Middle frontal gyrus (tissue), 1 donor: Measurements from ENCODE around the gene CRAMP1.
A peak's percentile ranks its signal among the peaks of the same experiment; 100 is the strongest.
"Not testable (repeated sequence)": the region's sequence is repeated elsewhere in the genome, so short reads cannot be mapped to it uniquely, and the experiment has no call there.

ENCODE experiments used
- DNase-seq: peaks from one replicate; pipeline ENCODE4 v3.0.0-alpha.2; 2015; ENCODE audit warnings: low spot score; ENCODE audit errors: extremely low spot score

CRAMP1 gene

GRCh38 chr16:1677942-1678499 lies 65.9 kb downstream of the CRAMP1 start, which contains the start of gene JPT2:
JPT2 (plus strand) TSS chr16:1678279; CDS start chr16:1678313, 34 bp downstream.
- peak; percentile 94 for DNase-seq

DNA sequence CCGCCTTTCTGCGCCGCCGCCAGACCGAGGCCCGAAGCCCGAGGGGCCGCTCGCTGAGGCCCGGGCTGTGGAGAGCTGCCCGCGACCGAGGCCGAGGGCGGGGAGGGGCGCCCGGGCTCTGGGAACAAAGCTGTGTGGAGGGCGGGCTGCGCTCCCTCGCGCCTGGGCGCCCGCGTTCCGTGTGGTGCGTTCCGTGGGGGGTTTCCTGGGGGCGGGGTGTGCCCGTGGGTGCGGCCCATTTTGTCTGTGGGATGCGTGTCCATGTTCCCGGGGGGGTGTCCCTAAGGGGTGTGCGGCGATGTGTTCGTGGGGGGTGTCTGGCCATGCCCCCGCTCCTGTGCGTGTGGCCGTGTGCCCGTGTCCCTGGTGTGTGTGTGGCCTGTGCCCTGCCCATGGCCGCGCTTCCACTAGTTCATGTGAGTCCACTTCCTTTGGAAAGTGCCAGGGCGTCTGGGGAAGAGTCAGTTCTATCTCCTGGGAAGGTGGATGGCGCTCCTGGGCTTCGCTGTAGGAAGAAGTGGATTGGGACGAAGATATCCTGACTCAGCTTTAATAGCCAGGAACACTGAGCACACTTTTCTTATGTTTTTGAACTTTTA lies 66.4 kb downstream of the CRAMP1 start:
- no peak for DNase-seq

- no peak for DNase-seq
Measured at GRCh38 chr16:1680361-1680760, 68.2 kb downstream of the CRAMP1 start.

GRCh38 chr16:1681032-1681431 lies 68.9 kb downstream of the CRAMP1 start:
- no peak for DNase-seq

- no peak for DNase-seq
Measured at GRCh38 chr16:1687427-1688316, 75.5 kb downstream of the CRAMP1 start.

- no peak for DNase-seq
Measured at GRCh38 chr16:1688807-1689560, 76.8 kb downstream of the CRAMP1 start.

DNA sequence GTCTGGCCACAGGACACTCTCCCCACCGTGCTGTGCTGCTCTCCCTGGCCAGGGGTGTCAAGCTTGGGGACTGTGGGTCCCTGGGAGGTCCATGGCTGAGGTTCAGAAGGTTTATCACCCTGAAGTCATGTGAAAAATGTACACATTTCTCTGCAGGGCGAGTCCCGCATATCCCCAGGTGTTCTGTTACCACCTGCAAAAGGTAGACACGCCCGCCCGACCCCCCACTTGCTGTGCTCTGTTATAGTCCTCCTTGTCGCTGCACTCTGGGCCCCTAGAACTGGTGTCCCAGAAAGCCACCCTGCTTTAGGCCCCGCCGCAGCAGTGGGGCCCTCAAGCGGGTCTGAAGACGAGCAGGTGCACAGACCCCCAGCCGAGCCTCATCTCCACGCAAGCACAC lies 77.7 kb downstream of the CRAMP1 start:
- DNase-seq, result no peak

GRCh38 chr16:1690810-1691209 lies 78.7 kb downstream of the CRAMP1 start:
- DNase-seq, result no peak

- DNase-seq, result no peak
Measured at GRCh38 chr16:1691276-1691675, 79.1 kb downstream of the CRAMP1 start.

DNA sequence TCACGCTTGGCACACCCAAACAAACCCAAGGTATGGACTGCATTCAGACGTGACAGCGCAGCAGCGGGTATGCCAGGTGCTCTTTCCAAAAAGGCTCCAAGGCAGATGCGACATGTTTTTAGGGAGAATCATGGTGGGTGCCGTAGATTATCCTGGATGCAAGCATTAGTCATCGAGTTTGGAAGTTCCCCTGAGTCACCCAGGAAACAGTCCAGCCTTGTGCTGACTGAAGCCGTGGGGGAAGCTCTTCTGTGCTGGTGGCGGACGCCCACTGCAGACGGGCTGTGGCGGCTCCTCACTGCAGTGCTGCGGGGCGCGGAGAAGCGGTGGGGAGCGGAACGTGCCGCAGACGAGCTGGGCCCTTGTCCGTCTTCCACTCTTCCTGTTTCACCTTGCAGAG lies 79.8 kb downstream of the CRAMP1 start:
- DNase-seq, result no peak

DNA sequence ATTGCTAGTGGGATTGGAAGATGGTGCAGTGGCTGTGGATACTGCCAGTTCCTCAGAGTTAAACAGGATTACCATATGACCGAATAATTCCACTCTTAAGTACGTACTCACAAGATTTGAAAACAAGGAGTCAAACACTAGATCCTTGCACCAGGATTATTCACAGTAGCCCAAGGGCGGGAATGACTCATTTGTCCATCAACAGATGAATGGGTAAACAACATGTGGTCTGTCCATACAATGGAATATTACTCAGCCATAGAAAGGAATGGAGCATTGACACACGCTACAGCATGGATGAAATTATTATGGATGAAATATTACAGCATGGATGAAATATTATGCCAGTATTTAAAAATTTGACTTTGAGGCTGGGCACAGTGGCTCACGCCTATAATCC lies 84.7 kb downstream of the CRAMP1 start:
- no peak for DNase-seq

DNA sequence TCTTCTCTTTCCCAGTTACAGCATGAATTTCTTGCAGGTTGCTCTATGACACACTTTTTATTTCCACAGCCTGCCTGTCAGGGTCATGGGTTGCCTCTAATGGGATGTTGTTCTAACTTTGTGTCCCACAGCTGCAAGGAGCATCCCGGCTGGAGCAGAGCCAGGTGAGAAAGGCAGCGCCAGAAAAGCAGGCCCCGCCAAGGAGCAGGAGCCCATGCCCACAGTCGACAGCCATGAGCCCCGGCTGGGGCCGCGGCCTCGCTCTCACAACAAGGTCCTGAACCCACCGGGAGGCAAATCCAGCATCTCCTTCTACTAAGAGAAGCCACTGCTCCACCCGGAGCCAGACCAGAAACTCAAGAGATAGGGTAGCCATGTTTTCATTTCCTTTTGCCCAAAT lies 86.5 kb downstream of the CRAMP1 start:
- no peak for DNase-seq

- DNase-seq, result no peak
Measured at GRCh38 chr16:1700246-1700645, 88.1 kb downstream of the CRAMP1 start.

DNA sequence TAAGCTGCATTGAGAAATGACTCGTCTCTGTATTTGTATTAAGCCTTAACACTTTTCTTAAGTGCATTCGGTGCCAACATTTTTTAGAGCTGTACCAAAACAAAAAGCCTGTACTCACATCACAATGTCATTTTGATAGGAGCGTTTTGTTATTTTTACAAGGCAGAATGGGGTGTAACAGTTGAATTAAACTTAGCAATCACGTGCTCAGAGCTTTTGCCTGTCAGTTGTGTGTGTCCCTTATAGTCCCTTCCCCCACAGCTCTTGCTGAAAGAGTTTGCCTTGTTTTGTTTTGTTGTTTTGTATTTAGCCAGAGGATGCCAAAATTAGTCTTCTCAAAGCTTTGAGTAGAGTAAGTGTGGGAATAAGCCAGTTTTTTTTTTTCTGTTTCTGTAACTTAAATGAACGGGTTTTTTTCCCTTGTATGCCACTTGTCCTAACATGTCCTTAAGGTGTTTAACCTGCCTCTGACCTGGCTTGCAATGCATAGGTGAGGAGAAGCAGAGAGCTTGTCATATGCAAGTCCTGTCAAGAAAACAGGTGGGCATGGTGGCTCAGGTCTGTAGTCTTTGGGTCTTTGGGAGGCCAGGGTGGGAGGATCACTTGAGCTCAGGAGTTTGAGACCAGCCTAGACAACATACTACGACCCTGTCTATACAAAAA lies 89.2 kb downstream of the CRAMP1 start:
- no peak for DNase-seq

- not testable (repeated sequence) for DNase-seq
Measured at GRCh38 chr16:1705324-1705687, 93.1 kb downstream of the CRAMP1 start.

DNA sequence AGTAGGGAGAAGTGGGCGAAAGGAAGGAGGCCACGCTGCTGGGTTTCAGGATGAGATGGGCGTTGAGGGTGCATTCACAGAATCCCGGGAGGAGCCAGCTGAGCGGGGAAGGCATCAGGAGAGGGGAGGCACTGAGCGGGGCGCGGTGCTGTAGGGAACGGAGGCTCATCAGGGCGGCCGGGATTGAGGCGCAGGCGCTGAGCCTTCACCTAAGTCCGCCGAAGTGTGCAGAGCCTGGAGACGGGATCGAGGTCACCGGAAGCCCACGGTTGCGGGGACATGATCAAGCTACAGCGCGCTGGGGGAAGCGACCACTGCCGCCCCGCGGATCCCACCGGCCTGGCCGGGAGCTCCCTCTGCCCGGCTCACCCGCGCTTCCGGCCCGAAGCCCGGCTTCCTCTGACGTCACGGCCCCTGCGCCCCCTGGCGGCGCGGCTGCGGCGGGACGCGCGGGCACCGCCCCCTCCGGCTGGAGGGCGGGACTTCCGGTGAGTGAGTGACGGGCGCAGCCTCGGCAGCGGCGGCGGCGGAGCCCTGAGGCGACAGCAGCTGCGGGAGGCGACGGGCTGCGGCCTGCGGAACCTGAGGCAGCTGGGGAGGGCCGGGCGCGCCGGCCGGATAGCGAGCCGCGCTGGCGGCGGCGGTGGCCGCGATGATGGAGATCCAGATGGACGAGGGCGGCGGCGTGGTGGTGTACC lies 93.7 kb downstream of the CRAMP1 start, which contains the start of gene MAPK8IP3:
Gene MAPK8IP3 (plus strand): TSS at position 508 of the 698 bp plus-strand sequence. CDS start 145 bp downstream, at position 653.
- DNase-seq, result peak; percentile 87

DNA sequence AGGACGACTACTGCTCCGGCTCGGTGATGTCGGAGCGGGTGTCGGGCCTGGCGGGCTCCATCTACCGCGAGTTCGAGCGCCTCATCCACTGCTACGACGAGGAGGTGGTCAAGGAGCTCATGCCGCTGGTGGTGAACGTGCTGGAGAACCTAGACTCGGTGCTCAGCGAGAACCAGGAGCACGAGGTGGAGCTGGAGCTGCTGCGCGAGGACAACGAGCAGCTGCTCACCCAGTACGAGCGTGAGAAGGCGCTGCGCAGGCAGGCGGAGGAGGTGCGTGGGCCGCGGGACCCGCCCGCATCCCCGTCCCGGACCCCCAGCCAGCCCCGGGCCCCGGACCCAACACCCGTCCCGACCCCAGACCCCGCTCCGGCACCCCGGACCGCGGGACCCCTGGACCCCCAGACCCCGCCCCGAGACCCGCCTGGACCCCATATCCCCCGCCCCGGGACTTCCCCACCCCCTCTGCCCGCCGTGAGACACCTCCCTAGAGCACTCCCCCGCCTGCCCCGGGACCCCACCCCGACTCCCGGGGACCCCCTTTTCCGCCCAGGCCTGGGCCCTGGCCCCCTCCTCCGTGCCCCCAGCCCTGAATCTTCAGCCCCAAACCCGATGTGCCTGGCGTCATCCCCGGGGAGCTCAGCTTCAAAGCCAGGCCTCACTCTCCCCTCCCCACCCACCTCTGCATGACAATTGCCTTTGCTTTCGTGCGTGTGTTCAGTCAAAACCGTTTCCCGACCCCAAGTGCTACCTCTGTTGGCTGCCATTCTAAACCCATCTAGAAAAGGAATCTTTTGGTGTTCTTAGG lies 94.4 kb downstream of the CRAMP1 start:
- no peak for DNase-seq

DNA sequence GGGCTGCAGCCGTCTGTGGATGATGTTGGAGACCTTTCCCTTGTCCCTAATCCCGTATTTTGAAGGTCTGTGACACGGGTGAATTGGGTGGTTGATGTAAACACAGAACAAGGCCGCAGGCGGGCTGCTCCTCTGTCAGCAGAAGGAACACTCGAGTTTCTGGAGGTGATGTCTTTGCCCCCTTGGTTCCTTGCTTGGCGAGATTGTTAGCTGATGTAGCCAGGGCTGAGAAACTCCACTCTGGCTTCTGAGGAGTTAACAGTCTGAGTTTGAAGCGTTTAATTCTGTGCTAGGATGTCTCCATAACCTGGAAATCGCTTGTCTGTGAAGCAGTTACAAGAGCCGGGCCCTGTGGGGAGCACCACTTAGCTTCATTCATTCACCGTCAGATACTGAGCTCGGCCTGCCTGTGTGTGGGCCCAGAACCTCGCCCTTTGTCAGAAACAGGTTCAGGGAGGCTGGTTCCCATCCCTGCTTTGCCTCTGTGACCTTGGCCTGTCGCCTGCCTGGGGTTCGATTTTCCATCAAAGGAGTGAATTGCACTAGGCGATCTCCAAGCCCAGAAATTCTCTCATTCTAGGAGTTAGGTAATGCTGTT lies 95.1 kb downstream of the CRAMP1 start:
- DNase-seq, result no peak

- DNase-seq, result no peak
Measured at GRCh38 chr16:1708083-1708767, 96.1 kb downstream of the CRAMP1 start.
